ENCODE data around the gene ADAMTS7. TPM values are rescaled to one million over a fixed set of nuclear protein-coding genes. Genes with fewer than 3 reads are reported as not detected.
"Not testable (repeated sequence)": the region's sequence is repeated elsewhere in the genome, so short reads cannot be mapped to it uniquely, and the experiment has no call there.

Gene ADAMTS7
- polyA plus RNA-seq, 1 donor = 13.7 TPM

- DNase-seq (ENCODE audit: low read depth) = no peak
Observed at GRCh38 chr15:78726870-78727551, 84.3 kb downstream of the ADAMTS7 start.

DNA sequence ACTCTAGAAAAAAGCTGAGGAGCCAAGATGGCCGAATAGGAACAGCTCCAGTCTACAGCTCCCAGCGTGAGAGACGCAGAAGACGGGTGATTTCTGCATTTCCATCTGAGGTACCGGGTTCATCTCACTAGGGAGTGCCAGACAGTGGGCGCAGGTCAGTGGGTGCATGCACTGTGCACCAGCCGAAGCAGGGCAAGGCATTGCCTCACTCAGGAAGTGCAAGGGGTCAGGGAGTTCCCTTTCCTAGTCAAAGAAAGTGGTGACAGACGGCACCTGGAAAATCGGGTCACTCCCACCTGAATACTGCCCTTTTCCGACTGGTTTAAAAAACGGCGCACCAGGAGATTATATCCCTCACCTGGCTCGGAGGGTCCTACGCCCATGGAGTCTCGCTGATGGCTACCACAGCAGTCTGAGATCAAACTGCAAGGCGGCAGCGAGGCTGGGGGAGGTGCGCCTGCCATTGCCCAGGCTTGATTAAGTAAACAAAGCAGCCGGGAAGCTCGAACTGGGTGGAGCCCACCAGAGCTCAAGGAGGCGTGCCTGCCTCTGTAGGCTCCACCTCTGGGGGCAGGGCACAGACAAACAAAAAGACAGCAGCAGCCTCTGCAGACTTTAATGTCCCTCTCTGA is 91.3 kb downstream of the ADAMTS7 start:
- not testable (repeated sequence) for DNase-seq (ENCODE audit: low read depth)

GRCh38 chr15:78718837-78719236 is 92.4 kb downstream of the ADAMTS7 start:
- DNase-seq (ENCODE audit: low read depth) = no peak

DNA sequence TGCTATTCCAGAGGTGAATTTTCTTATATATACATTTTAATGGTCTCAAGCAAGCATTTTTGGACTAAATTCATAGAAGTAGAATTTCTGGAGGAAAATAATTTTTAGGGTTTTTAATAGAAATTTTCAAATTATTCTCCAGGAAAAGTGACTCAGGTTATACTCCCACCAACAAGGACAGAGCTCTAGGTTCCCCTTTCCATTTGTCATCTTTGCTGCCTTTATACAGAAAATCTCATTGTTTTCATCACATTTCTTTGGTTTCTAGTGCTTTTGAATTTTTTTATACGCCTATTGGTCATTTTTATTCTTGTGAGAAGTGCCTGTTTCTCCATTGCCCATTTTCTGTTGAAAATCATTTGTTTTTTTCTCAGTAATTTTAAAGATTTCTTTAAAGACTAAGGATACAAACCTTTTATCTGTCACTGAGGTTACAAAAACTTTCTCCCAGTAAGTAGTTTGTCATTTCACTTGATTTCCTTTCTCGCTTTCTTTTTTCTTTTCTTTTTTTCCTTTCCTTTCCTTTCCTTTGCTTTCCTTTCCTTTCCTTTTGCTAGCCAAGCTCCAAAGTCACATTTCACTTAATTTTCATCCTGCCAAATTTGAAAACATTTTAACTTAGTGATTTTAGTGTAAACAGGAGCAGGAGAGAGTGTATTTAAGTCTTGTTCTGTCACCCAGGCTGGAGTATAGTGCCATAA is 93.2 kb downstream of the ADAMTS7 start:
- DNase-seq (ENCODE audit: low read depth) = no peak

GRCh38 chr15:78716651-78717050 is 94.6 kb downstream of the ADAMTS7 start:
- DNase-seq (ENCODE audit: low read depth) = no peak

DNA sequence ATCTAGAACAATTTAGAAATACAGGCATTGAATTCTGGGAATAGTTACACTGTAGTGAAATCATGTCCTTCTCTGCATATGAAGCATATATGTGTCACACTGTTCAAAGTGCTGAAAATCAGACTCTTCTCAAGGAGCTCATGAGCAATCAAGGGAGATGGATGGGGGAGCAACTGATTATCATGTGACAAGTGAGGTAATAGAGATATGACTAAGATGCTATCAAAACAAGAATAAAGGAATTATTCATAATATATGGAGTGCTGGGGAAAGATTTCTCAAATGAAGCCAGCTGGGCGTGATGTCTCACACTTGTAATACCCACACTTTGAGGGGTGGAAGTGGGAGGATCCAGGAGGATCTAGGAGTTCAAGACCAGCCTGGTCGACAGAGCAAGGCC is 95.3 kb downstream of the ADAMTS7 start:
- no peak for DNase-seq (ENCODE audit: low read depth)

- DNase-seq (ENCODE audit: low read depth) = no peak
Observed at GRCh38 chr15:78715434-78715833, 95.8 kb downstream of the ADAMTS7 start.

DNA sequence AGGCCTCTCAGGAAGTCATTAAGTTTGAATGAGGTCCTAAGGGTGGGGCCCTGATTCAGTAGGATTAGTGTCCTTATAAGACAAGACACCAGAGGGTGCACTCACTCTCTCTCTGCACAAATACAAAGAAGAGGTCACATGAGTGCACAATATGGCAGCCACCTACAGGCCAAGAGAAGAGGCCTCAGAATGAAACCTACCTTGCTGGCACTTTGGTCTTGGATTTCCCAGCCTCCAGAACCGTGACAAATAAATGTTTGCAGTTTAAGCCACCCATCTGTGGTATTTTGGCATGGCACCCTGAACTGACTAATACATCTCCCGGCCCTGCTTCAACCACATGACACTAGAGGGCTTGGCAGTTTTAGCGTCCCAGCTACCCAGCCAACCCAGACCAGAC is 96.4 kb downstream of the ADAMTS7 start:
- no peak for DNase-seq (ENCODE audit: low read depth)

DNA sequence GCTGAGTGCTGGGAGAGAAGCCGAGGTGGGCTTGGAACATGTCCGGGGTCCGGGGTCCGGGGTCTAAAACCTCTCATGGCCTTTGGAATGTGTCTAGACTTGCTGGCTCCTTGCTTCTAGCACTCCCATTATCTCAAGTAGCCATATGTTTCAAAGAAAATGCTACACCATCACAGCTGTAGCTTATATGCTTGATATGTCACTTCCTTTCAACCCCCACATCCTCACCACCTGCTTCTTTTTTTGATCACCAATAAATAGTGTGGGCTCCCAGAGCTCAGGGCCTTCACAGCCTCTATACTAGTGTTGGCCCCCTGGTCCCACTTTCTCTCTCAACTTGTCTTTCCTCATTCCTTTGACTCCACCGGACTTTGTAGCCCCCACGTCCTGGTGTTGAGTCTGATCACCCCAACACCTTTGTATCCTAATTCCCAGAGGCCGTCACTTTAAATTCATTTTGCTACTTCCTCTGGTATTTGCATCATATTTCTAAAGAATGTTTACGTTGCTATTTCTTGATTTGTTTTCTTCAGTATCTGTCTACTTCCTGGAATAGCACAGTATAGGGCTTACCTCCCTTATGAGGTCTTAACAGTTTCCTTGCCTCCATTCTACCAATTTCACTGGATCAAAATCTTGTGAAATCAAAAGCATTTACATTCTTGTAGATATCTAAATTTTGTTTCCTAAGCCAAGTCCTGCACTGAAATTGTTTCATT is 98.3 kb downstream of the ADAMTS7 start:
- no peak for DNase-seq (ENCODE audit: low read depth)

- no peak for DNase-seq (ENCODE audit: low read depth)
Observed at GRCh38 chr15:78711638-78712037, 99.6 kb downstream of the ADAMTS7 start.

DNA sequence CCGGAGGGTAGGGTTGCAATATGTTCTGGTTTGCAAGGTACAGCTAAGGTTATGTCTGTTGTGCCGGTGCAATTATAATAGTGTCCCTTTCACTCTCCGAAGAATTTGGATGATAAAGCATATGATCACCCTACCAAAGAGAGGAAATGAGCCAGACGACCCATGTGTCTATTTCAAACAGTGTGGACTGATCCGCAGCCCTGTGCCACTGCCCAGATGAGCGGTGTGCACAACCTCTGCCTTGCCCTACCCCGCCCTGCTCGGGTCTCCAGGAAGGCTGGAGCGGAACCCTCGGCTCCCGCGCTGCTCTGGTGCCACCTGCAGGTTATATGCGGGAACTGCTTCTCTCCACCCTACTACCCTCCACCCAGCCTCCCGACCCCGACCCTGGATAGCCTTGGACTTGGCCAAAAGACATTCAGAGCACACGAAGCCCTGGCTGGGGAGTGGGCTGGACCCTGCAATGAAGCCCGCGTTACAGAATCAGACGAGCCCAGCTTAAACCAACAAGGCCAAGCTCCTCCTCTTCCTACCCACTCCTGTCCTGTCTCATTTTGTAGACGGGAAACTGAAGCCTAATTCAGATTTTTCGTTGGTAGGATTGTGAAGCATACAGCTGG is 101.9 kb downstream of the ADAMTS7 start:
- DNase-seq (ENCODE audit: low read depth) = no peak

Other genes with a start within 250 kb of the ADAMTS7 start
- 0.76 TPM for gene CHRNA5, start 245.9 kb downstream of the ADAMTS7 start, polyA plus RNA-seq (ENCODE audit: insufficient read length)
- 0.29 TPM for gene CHRNA3, start 190.5 kb downstream of the ADAMTS7 start, polyA plus RNA-seq (ENCODE audit: insufficient read length)
- gene CHRNB4, start 170.3 kb downstream of the ADAMTS7 start, polyA plus RNA-seq (ENCODE audit: insufficient read length) = 0.18 TPM
- 513 TPM for gene MORF4L1, start 61.4 kb upstream of the ADAMTS7 start, polyA plus RNA-seq (ENCODE audit: insufficient read length)
- gene CTSH, start 133.6 kb upstream of the ADAMTS7 start, polyA plus RNA-seq (ENCODE audit: insufficient read length) = 18.0 TPM

All from forelimb muscle (tissue), 1 donor.